ENCODE measurements around the gene RASA4. TPM values are rescaled to one million over a fixed set of nuclear protein-coding genes. Genes with fewer than 3 reads are reported as not detected.
"Not testable (repeated sequence)": the region's sequence is repeated elsewhere in the genome, so short reads cannot be mapped to it uniquely, and the experiment has no call there.

RASA4 gene
- polyA plus RNA-seq, 1 donor (not counting 4 experiments of a cell fraction or from before 2014, with no cell fraction given), result 1.1 TPM

- H3K79me2 ChIP-seq (ENCODE audit: control insufficient read depth, insufficient read depth, low read length); H2AFZ ChIP-seq (ENCODE audit: control insufficient read depth, low read length); dilution Hi-C loops (cut with MboI; ENCODE audit: extremely low pct_ligation_motif_present, low sequenced_read_pairs); DNase-seq (ENCODE audit: low read depth, low spot score); H3K27me3 ChIP-seq (ENCODE audit: control insufficient read depth, extremely low read depth, insufficient read depth, low read length); H3K4me1 ChIP-seq (ENCODE audit: control insufficient read depth, extremely low read depth, insufficient read depth, low read length); H3K9me1 ChIP-seq (ENCODE audit: control insufficient read depth, extremely low read depth, insufficient read depth, low read length); H3K27ac ChIP-seq (ENCODE audit: control insufficient read depth, insufficient read depth, low read length); FAIRE-seq; H3K9me3 ChIP-seq (ENCODE audit: control insufficient read depth, low read depth, low read length); H3K4me3 ChIP-seq (ENCODE audit: control insufficient read depth in 2 of 3, extremely low read depth in 1 of 3, insufficient read depth in 2 of 3, low read depth in 1 of 3, low read length in 3 of 3); H3K9ac ChIP-seq (ENCODE audit: control insufficient read depth, extremely low read depth, insufficient read depth, low read length); H4K20me1 ChIP-seq (ENCODE audit: control insufficient read depth, extremely low read depth, insufficient read depth, low read length); H3K4me2 ChIP-seq (ENCODE audit: control insufficient read depth, extremely low read depth, insufficient read depth, low read depth, low read length); H3K36me3 ChIP-seq (ENCODE audit: control insufficient read depth in 2 of 2, extremely low read depth in 1 of 2, insufficient read depth in 2 of 2, low read length in 2 of 2): not testable (repeated sequence)
Observed at GRCh38 chr7:102574607-102575006, 41.9 kb downstream of the RASA4 start.

DNA sequence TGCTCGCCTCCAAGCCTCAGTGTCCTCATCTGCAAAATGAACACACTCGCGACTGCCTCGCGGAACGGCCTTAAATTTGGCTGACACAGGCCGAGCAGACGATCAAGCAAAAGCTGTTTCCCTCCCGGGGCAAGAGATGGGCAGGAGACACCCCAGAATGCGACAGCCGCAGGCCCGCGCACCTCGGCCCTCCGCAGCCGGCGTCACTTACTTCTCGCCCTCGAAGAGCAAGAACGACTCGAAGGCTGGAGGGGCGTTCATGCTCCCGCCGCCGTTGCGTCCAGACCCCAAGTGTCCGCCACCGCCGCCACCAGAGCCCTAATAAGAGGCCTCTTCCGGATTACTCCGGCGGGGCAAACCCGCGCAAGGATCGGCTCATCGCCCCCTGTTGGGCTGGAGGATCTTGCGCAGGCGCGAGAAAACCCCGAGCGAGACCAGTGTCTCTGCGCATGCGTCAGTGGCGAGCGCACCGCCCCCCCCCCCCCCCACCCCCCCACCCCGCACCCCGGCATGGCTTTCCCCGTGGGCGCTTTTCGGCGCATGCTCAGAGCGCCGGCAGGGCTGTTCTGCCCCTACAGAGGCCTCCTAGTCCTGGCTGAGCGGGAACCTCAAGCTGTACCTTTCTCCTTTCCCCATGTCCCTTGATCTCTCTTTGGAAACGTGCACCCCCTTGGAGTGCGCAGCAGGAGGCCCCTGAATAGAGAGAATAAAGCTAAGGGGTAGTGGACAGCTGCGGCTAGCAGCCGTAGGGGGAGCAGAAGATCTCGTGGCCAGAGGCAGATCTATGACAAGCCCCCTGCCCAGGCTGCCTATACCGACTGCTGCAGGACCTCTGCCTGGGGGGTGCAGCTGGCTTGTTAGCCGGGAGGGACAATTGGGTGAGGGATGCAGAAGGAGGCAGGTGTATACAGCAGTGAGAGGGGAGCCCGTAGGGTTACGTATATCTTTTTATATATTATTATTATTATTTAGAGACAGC lies 44.0 kb downstream of the RASA4 start, which contains the start of gene POLR2J3:
POLR2J3 (minus strand) TSS at position 323 of the 979 bp plus-strand sequence; CDS start at position 261, 62 bp downstream.
- H3K36me3 ChIP-seq (ENCODE audit: control insufficient read depth in 2 of 2, extremely low read depth in 1 of 2, insufficient read depth in 2 of 2, low read length in 2 of 2); H3K27me3 ChIP-seq (ENCODE audit: control insufficient read depth, extremely low read depth, insufficient read depth, low read length); dilution Hi-C loops (cut with MboI; ENCODE audit: extremely low pct_ligation_motif_present, low sequenced_read_pairs); H3K9me3 ChIP-seq (ENCODE audit: control insufficient read depth, low read depth, low read length); H3K4me1 ChIP-seq (ENCODE audit: control insufficient read depth, extremely low read depth, insufficient read depth, low read length); H3K79me2 ChIP-seq (ENCODE audit: control insufficient read depth, insufficient read depth, low read length); FAIRE-seq; H4K20me1 ChIP-seq (ENCODE audit: control insufficient read depth, extremely low read depth, insufficient read depth, low read length); H3K9me1 ChIP-seq (ENCODE audit: control insufficient read depth, extremely low read depth, insufficient read depth, low read length): not testable (repeated sequence)
- DNase-seq (ENCODE audit: low read depth, low spot score), result peak; percentile 48
- peak in 1 of 3 experiments; percentile 50 for TF ChIP-seq CTCF (optimal IDR thresholded peaks at IDR 0.05 in 1 of 3, IDR thresholded peaks at IDR 0.05 in 1 of 3, conservative IDR thresholded peaks at IDR 0.05 in 1 of 3; ENCODE audit: extremely low read depth in 1 of 3, insufficient read depth in 2 of 3, low read length in 3 of 3)
- H3K9ac ChIP-seq (ENCODE audit: control insufficient read depth, extremely low read depth, insufficient read depth, low read length), result peak within 1 kb of the TSS; percentile 90
- peak within 1 kb of the TSS; percentile 90 for H2AFZ ChIP-seq (ENCODE audit: control insufficient read depth, low read length)
- peak within 1 kb of the TSS; percentile 61 to 84 (median 77) for H3K4me3 ChIP-seq (ENCODE audit: control insufficient read depth in 2 of 3, extremely low read depth in 1 of 3, insufficient read depth in 2 of 3, low read depth in 1 of 3, low read length in 3 of 3)
- H3K27ac ChIP-seq (ENCODE audit: control insufficient read depth, insufficient read depth, low read length), result peak within 1 kb of the TSS; percentile 63
- H3K4me2 ChIP-seq (ENCODE audit: control insufficient read depth, extremely low read depth, insufficient read depth, low read depth, low read length), result peak within 1 kb of the TSS; percentile 32

DNA sequence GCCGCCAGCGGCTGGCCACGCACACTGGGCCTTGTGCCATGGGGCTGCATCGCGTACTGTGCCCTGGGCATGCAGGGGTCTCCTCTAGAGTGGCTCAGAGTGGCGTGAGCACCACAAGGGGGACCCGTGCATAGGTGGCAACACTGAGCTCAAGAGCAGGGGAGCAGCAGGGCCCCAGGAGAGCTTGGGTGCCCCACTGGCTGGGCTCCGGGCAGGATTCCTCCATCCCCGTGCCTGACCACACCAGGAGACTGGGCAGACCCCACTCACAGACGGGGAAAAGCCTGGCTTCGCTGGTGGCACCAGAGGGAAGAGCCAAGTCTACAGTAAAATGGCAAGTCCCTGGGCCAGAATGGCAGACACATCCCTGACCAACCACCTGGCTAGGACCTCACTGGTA lies 47.9 kb downstream of the RASA4 start:
- H4K20me1 ChIP-seq (ENCODE audit: control insufficient read depth, extremely low read depth, insufficient read depth, low read length); DNase-seq (ENCODE audit: low read depth, low spot score); H3K9ac ChIP-seq (ENCODE audit: control insufficient read depth, extremely low read depth, insufficient read depth, low read length); H3K9me3 ChIP-seq (ENCODE audit: control insufficient read depth, low read depth, low read length); H3K9me1 ChIP-seq (ENCODE audit: control insufficient read depth, extremely low read depth, insufficient read depth, low read length); H3K4me1 ChIP-seq (ENCODE audit: control insufficient read depth, extremely low read depth, insufficient read depth, low read length); H3K27ac ChIP-seq (ENCODE audit: control insufficient read depth, insufficient read depth, low read length); dilution Hi-C loops (cut with MboI; ENCODE audit: extremely low pct_ligation_motif_present, low sequenced_read_pairs); H2AFZ ChIP-seq (ENCODE audit: control insufficient read depth, low read length); H3K4me3 ChIP-seq (ENCODE audit: control insufficient read depth in 2 of 3, extremely low read depth in 1 of 3, insufficient read depth in 2 of 3, low read depth in 1 of 3, low read length in 3 of 3); H3K79me2 ChIP-seq (ENCODE audit: control insufficient read depth, insufficient read depth, low read length); H3K27me3 ChIP-seq (ENCODE audit: control insufficient read depth, extremely low read depth, insufficient read depth, low read length); FAIRE-seq; H3K4me2 ChIP-seq (ENCODE audit: control insufficient read depth, extremely low read depth, insufficient read depth, low read depth, low read length); H3K36me3 ChIP-seq (ENCODE audit: control insufficient read depth in 2 of 2, extremely low read depth in 1 of 2, insufficient read depth in 2 of 2, low read length in 2 of 2): not testable (repeated sequence)

DNA sequence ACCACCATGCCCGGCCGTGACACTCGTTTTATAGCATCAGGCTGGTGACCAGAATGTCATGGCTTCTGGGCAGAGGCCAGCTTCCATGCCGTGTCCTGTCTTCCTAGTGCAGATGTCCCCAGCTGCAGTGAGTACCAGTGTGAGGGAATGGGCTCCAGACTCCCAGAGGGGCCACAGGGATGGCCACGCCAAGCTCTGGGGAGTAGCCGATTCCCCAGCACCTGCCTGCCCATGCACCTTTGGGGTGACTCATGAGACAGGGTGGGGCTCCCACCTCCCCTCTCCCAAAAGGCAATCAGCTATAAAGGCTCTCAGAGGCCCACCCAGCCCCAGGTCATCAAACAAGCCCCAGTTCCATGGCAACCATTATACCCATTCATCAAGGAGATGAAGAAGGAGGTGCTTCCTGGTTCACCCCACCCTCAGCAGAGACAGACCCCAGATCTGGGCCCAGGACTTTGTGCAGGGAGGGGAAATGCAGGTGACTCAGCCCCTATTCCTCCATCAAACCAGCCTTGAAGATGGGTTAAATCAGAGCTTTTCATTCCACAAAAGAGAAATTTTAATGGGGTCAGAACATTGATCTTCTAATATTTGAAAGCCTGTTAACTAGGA lies 65.6 kb downstream of the RASA4 start, which contains the start of gene SPDYE2:
SPDYE2 (plus strand) TSS at position 419 of the 615 bp plus-strand sequence. CDS start 2,030 bp downstream, outside the sequence.
- H4K20me1 ChIP-seq (ENCODE audit: control insufficient read depth, extremely low read depth, insufficient read depth, low read length); H3K9ac ChIP-seq (ENCODE audit: control insufficient read depth, extremely low read depth, insufficient read depth, low read length); H3K27ac ChIP-seq (ENCODE audit: control insufficient read depth, insufficient read depth, low read length); H3K4me3 ChIP-seq (ENCODE audit: control insufficient read depth in 2 of 3, extremely low read depth in 1 of 3, insufficient read depth in 2 of 3, low read depth in 1 of 3, low read length in 3 of 3); H3K79me2 ChIP-seq (ENCODE audit: control insufficient read depth, insufficient read depth, low read length); H3K9me1 ChIP-seq (ENCODE audit: control insufficient read depth, extremely low read depth, insufficient read depth, low read length); dilution Hi-C loops (cut with MboI; ENCODE audit: extremely low pct_ligation_motif_present, low sequenced_read_pairs); H3K4me2 ChIP-seq (ENCODE audit: control insufficient read depth, extremely low read depth, insufficient read depth, low read depth, low read length); DNase-seq (ENCODE audit: low read depth, low spot score); H2AFZ ChIP-seq (ENCODE audit: control insufficient read depth, low read length); H3K36me3 ChIP-seq (ENCODE audit: control insufficient read depth in 2 of 2, extremely low read depth in 1 of 2, insufficient read depth in 2 of 2, low read length in 2 of 2); H3K9me3 ChIP-seq (ENCODE audit: control insufficient read depth, low read depth, low read length); FAIRE-seq; H3K27me3 ChIP-seq (ENCODE audit: control insufficient read depth, extremely low read depth, insufficient read depth, low read length); H3K4me1 ChIP-seq (ENCODE audit: control insufficient read depth, extremely low read depth, insufficient read depth, low read length): not testable (repeated sequence)
